AML-193 (cell line): ENCODE data around the gene TXNDC5.
"Not testable (repeated sequence)": the region's sequence is repeated elsewhere in the genome, so short reads cannot be mapped to it uniquely, and the experiment has no call there.

Source experiments
- DNase-seq, 2 experiments: peaks; one replicate each; lab custom pipeline; 2025; lab: John Stamatoyannopoulos, UW

Gene TXNDC5

DNA sequence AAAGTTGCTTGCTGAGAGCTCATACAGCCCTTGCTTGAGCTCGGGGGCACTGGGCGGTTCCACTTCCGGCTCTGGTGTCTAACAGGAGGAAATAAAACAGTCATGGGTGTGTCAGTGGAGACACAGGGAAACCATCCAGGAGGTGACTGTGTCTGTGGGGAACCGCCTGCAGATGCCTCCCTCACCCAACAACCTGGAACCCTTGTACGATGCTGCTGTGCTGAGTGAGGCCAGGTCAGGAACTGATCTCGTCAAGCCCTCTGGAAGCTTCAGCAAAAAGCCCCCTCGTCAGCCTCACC, 15.5 kb downstream of the TXNDC5 start:
- DNase-seq, result no peak

DNA sequence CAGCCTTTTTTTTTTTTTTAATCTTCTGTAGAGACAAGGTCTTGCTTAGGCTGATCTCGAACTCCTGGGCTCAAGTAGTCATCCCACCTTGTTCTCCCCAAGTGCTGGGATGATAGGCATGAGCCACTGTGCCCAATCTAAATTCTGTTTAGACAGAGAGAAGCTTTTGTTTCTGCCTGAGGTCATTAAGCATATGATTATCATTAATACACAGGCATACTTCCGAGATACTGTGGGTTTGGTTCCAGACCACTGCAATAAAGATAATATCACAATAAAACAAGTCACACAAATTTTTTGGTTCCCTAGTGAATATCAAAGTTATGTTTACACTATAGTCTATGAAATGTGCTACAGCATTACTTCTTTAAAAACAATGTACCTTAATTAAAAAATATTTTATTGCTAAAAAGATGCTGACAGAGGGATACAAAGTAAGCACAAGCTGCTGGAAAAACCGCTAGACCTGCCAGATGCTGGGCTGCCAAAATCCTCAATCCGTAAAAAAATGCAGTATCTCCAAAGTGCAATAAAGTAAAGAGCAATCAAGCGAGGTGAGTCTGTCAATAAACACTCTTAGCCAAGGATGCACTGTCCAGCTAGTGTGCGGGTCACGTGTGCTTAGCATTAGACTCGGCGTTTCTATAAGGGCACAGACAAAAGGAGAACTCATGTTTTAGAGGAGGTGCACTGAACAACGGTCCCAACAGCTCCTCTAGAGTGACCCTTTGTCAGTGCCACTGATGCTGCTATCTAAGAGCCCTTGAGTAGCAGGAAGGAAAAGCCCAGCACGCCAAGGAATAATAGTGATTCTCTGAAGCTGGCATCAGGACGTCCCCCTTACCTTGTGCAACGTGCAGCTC, 16.1 kb downstream of the TXNDC5 start:
- no peak for DNase-seq

DNA sequence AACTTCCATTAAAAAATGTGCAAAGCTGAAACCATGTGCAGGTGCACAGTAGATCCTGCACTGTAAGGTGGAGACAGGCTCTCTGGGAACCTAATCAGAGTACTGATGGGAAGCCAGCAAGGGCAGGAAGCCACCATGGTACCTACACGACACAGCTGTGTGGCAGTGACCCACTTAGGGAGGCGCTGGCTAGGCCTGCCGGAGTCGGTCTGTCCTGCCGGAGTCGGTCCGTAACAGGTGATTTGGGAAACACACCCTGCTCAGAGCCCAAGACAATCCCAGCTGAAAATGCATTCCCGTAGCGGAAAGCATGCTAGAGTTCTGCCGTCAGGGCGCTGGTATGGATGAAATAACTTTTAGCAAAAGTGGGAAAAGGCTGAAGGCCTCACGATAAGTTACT, 17.2 kb downstream of the TXNDC5 start:
- no peak for DNase-seq

DNA sequence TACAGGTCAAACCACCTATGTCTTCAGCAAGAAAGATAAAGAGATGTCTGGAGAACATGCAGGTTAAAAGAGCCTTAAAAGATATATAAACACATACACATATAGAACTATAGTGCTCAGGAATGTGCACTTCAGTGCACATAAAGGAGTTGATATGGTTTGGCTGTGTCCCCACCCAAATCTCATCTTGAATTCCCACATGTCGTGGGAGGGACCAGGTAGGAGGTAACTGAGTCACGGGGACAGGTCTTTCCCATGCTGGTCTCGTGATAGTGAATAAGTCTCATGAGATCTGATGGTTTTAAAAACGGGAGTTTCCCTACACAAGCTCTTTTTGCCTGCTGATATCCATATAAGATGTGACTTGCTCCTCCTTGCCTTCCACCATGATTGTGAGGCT, 18.2 kb downstream of the TXNDC5 start:
- not testable (repeated sequence) for DNase-seq

DNA sequence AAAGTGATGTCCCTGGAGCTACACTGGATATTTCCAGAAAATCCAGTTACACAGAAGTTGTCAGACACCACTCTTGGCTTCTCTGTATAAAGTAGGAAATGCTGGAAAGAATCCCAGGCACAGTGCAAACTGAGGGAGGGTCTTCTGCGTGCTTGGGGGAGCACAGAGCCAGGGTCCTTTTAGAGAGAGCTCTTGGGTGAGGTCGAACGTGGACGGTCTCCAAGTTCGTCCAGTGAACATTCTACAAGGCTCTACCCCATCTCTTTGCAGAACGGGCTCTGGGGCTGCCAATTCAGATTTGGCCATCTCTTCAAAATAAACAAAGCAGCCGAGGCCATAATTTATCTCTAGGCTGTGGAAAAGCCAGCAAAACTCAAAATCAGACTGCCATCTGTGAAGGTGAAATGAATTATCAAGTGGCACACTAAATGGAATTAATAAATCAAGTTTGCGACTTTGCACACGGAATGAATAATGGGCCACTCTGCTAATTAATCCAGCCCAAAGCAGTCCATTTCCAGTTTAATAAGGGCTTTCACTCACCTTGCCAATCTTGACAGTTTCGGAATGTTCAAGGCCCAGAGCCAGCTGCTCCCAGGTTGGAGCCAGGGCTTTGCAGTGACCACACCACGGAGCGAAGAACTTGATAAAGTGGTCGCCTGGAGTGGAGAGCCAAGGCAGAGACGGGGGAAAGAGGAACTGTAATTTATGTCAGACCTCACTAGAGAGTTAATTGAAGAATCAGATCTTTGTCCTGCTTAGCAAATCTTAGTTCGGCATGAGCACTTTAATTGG, 19.3 kb downstream of the TXNDC5 start:
- no peak for DNase-seq

DNA sequence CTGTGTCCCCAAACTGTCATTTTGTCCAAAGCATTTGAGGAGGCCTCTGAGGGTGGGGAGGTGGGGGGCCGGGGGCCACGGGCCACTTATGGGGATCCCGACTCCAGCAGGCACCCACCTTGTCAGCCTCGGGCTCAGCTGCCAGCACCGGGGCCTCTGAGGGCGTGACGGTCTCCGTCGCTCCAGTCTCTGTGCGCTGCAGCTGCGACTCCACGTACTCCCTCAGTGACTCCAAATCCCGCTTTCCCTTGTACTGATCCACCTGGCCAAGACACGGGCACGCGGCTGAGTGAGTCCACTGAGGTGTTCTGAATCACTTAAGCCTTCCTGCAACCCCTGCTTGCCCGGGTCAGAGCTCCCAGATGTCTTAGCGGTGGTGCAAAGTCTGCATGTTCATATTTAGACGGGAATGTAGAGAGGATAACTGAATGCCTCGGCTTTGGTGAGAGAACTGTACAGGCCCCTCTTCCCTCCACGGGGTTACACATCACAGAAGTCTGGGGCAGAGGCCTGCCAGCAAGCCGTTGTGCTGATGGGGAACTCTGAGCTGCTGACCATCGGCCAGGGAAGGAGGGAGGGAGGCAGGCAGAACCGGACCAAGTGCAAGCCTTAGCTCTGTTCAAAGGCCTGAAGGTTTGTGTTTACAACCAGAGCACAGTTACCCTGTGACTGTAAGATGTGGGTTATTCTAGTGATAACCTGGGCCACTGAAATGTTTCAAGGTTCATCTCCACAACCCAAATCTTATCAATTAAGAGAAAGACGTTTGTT, 21.8 kb downstream of the TXNDC5 start:
- no peak for DNase-seq

DNA sequence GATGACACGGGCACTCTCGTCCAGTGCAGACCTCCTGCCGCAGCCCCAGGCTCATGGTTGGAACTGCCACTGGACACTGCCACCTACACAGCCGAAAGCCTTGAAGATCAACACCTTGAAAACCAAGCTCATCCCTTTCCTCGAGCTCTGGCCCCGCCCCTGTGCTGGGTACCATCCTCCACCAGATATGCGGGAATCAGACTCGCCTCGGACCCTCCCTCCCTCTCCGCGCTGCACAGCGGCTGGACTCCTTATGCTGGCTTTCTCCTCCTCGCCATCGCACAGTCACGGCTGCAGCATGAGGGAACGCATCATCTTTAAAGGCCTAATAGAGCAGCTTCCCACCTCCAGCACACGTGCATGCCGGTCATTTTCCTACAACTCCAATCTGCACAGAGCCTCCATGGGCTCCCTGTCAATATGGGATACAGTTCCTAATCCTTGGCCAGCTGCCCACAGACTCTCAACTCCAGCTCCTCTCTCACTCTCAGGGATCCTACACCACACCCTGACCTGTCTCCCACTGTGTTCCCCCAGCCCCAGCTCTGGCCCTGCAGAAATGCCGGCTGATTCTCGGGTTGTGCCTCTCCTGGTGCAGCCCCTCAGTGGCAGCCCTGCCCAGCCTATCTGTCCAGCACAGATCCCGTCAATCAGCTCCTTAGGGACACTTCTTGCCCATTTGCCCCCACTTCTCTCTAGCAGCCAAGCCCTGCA, 23.2 kb downstream of the TXNDC5 start:
- DNase-seq, result no peak

DNA sequence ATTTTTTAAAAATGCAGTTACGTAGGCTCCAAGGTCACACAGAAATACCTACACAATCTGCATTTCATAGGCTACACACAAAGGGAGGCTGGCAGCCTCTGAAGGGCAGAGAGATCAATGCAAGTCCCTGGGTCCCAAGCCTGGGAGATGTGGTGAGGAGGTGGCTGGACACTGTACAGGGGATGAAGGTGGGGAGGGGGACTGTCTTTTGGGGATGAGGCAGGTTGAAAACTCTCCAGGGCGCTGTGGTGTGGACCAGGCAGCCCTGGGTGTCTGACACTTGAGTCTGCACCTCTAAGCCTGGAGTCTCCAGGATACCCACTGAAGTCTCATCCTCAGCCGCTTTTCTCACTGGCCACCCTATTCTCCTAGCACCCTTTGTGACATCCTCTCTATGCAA, 24.5 kb downstream of the TXNDC5 start:
- no peak for DNase-seq

DNA sequence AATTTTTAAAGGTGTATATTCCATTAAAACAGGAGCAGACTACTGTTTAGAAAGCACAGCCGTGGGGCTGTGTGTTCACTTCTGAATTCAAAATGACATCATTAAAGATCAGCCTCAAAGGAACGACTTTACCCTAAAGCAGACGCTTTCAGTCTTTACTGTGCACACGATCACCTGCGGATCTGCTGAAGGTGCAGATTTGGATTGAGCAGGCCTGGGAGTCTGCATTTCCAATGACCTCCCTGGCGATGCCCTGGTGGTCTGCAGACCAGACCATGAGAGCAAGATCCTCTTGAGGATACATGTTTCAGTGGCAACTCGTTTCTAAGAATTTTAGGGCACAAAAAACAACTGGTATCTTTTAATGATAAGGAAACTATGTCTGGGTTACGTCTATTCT, 27.2 kb downstream of the TXNDC5 start:
- no peak for DNase-seq

DNA sequence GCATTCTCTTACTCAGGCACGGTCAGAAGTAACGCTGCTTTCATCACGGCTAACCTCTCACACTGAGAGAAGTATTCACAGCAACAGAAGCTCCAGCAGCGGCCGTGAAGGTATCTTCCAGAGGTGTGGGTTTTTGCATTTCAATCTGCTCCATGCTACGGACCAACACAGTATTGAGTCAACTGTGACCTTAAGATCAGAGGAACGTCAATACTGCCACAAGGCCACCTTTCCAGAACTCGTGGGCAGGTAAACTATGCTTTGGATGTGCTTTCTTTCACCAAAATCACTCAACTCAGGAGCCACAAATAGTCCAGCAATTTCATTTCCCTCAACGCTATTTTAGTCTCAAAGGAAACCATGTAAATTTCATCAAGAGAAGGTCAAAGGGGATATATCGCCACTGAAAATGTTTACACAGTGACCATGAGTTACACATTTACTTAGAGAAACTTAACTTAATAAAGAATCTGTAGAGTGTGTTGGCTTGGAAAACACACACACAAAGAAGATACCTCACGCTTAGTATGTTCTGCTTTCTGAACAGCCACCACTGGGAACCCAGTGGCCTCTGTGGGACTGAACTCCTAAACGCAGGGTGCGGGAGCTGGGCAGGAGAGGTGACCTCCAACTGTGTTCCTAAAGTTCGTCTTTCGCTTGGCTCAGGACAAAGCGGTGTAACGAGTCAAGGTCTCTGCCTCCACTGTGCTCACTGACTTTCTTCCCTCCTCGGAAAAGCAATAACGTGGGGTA, 27.9 kb downstream of the TXNDC5 start:
- no peak for DNase-seq

DNA sequence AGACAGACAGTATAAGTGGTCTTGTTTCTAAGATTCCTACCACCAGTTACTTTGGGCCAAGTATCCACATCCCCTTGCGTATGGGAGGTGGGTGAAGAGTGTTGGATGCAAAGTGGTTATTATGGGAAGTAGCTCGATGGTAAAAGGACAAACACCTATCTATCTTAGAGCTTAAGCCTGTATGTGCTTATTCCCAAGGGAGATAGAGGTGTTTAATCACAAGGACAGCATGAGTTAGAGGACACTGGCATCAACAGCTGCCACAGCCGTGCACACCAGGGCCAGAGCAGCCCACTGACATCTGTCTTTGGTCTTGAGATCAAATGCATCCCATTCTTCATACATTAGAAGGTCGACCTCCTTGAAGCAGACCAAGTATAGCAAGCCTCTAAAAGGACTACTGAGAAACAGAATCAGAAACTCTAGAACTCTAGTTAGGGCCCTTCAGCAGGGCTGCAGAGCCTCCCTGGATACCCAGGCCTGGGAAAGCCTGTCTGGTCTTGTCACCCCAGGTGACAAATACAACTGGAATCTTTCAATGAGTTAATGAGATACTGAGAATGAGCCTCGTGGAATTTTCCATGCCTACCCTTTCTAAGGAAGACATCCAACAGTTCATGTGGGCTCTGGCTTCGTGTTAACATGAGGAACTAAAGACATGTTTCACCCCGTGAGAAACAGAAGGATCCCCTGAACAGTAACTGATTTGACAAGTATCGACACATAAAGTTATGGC, 28.7 kb downstream of the TXNDC5 start:
- DNase-seq, result no peak

DNA sequence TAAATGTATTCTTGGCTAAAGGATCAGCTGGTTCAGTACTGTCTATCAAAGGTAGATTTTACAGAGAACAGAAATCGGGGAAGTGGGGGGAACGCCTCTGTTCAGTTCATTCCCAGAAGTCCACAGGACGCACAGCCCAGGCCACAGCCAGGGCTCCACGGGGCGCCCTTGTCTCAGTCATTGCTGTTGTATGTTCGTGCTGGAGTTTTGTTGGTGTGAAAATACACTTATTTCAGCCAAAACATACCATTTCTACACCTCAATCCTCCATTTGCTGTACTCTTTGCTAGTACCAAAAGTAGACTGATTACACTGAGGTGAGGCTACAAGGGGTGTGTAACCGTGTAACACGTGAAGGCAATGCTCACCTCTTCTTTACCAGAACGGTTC, 29.9 kb downstream of the TXNDC5 start:
- DNase-seq, result no peak

DNA sequence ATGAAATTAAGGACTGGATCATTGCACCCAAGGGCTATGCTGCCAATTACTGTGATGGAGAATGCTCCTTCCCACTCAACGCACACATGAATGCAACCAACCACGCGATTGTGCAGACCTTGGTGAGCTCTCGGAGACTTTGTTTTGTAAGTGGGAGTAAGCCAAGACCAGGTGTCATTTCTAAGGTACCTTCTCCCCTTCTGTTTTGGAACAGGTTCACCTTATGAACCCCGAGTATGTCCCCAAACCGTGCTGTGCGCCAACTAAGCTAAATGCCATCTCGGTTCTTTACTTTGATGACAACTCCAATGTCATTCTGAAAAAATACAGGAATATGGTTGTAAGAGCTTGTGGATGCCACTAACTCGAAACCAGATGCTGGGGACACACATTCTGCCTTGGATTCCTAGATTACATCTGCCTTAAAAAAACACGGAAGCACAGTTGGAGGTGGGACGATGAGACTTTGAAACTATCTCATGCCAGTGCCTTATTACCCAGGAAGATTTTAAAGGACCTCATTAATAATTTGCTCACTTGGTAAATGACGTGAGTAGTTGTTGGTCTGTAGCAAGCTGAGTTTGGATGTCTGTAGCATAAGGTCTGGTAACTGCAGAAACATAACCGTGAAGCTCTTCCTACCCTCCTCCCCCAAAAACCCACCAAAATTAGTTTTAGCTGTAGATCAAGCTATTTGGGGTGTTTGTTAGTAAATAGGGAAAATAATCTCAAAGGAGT, 30.4 kb downstream of the TXNDC5 start:
- DNase-seq, result no peak

DNA sequence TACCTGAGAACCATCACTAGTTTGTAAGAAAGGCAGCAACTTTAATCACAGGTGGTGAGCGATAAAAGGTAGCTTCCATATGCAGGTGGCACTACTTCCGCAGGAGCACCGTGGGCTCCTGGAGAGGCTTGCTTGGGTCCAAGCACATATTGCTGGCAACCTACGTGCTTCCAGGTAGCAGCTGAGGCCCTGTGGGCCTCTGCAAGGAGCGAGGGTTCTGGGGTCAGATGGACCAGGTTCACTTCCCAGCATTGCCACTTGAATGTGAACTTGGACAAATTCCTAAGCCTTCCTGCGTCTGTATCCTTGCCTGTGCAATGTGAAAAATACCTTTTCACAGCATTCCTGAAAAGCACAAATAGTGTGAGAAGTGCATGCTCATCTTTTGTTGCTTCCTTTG, 31.0 kb downstream of the TXNDC5 start:
- no peak for DNase-seq

DNA sequence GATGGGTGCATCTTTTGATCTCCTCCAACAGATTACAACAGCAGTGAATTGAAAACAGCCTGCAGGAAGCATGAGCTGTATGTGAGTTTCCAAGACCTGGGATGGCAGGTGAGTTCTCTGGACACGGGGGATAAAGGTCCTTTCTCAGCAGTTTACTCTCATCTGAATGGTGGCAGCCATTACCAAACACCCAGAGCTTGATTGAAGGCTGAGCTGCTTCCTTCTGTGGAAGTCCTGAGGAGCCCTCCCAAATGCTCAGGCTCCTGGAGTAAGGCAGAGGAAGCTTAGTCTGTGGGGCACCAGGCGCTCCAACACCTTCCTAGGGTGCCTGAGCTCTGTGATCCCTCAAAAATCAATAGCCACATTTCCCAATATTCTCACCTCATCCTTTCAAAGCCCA, 31.5 kb downstream of the TXNDC5 start:
- DNase-seq, result no peak

DNA sequence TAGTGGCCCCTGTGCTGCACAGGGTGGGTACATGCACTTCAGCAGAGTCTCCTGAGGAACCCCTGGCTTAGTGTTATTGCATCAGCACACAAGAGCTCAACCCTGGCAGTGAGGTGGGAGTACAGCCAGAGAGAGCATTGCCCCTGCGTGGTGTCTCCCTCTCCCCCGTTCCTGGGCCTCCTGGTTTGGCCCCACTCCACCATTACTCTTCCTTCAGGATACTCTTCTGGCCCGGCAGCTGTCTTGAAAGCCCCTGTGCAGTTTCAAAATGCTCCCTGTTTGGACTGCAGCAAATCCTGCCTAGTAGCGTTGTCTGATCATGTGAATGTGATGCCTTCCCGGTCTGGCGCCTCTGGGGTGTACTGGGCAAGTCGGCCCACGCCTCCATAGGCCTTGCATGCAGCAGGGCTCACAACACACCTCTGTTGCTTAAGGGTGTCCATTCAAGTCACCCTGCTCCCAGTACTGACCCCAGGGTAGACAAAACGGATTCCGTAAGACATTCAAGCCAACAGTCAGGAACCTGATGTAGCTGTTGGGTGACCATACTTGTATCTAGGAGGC, 32.1 kb downstream of the TXNDC5 start:
- no peak for DNase-seq

DNA sequence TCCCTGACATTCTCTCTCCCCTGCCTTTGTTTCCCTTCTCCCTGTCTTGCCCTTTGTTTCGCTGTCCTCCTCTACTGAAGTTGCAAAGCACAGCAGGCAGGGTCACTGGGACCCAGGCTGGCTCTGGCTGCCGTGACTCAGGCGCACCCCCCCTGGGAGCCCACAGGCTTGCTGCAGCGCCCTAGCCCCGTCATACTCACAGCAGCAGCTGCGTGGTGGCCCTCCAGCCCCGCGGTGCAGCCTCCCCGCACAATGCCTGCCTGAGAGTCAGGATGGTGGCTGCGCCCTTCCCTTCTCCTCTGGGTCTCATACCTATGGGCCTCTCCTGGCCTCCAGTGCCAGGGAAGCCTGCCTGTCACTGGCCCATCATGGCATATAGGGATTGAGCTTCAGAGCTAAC, 41.7 kb downstream of the TXNDC5 start:
- no peak for DNase-seq

DNA sequence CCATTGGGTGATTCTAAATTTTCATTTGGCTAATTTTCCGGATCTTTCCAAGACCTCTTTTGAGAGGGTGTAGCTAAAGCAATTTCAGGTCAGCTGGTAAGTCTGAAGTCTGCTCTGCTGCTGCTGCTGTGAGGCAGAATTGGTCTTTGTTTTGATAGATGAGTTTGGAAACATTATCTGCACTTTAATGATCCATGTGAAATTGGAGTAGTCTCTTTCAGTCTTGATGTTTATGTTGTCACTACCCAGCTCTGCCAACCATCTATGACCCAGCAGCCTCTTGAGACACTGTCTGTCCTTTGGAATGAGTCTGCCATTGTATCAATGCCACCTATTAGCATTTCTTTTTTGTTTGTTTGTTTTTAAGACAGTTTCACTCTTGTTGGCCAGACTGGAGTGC, 44.1 kb downstream of the TXNDC5 start:
- DNase-seq, result no peak

DNA sequence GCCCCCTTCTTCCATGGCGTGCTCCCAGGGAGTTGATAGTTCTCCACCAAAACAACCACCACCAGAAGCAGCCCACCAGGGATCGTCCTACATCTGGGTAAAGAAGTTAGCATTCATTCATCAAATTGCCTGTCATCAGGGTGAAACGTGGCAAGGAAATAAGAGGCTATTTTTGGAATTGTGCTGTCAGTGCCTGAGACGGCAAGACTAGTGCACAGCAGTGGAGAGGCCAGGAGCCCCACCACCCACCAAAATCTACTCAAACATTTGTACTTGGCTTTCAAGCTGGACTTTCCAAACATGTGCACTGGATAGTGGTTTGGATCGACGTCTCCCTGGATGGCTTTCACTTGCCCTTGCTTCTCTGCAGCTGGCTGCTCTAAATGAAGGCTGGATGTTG, 44.8 kb downstream of the TXNDC5 start:
- DNase-seq, result no peak

DNA sequence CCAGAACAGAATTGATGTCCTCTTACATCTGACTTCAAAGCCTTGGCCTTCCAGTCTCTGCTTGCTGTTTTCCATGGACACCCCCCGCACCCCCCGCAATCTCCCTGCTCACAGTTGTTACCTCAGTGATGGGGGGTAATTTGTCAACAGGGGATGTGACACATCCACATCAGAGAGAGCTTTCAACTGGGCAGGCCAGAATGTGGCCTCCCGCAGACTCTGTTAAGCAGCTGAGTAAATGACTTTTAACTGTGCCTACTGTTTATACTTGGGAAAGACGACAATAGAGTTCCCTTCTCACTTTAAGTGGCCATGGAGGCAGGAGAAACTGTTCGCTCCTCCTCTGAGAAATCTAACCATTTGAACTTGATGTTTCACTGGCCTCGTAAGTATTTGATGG, 51.0 kb downstream of the TXNDC5 start:
- DNase-seq, result no peak
